Measurements from ENCODE around the gene KLK5. TPM values are rescaled to one million over a fixed set of nuclear protein-coding genes. Genes with fewer than 3 reads are reported as not detected.

KLK5 gene
- total and polyA plus RNA-seq, 2 donors (not counting 1 experiment from before 2014, with no cell fraction given), result not detected

DNA sequence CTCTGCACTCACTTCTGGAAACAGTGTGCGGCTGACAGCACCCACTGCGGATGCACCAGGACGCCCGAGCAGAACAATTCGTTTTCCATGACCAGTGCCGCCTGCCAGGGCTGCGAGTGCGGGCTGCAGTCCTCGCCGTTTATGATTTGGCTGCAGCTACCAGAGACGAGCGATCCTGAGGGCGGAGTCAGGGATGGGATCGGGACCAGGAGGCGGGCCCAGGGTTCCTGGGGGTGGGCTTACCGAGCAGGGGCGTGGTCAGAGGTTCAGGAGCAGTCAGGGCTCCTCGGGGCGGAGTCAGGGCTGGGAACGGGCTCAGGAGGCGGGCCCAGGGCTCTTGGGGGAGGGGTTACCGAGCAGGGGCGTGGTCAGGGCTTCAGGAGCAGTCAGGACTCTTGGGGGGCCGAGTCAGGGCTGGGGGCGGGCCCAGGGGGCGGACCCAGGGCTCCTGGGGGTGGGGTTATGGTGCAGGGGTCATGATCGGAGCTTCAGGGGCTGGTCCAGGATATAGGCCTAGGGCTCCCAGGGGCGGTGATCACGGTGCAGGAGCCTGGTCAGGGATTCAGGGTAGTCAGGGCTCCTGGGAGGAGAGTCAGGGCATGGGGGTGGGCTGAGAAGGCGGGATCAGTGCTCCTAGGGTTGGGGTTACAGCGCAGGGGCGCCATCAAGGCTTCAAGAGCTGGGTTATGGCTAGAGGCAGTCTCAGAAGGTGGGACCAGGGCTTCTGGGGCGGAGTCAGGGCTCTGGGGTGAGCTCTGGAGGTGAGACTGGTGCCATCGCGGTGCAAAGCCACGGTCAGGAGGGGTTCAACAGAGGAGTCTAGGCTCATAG, 43.4 kb downstream of the KLK5 start:
- H3K4me3 Mint-ChIP-seq, result peak overlapping the region; percentile 70
- Histone ChIP-seq H3K9ac (ENCODE audit: low read length) (peak overlapping the region; percentile 39), H3K4me3 (ENCODE audit: control extremely low read depth in 1 of 5, extremely low read depth in 1 of 5, insufficient read depth in 1 of 5, low read depth in 2 of 5, low read length in 4 of 5) (peak overlapping the region in 2 of 5 experiments; percentile 18 to 38), H3K27ac (ENCODE audit: low read length in 2 of 2) (no peak overlapping the region), H3K4me1 (ENCODE audit: control insufficient read depth in 2 of 2, insufficient read depth in 2 of 2, low read length in 2 of 2) (peaks cover 10 to 18% of the 10 kb centered on the region in 2 donors), H3K79me2 (ENCODE audit: control insufficient read depth, insufficient read depth, low read length) (no peaks in the 10 kb centered on the region), H3K27me3 (replicated peaks in 1 of 4; ENCODE audit: control extremely low read depth in 1 of 4, control insufficient read depth in 3 of 4, insufficient read depth in 4 of 4, low read length in 3 of 4) (peaks cover 0 to 63% (median 29%) of the 10 kb centered on the region in 4 experiments), H2AFZ (ENCODE audit: insufficient read depth, low read depth, low read length, poor library complexity, severe bottlenecking) (peak overlapping the region; percentile 32), H3K36me3 (replicated peaks in 1 of 2; ENCODE audit: control extremely low read depth in 1 of 2, control insufficient read depth in 1 of 2, extremely low read depth in 1 of 2, insufficient read depth in 2 of 2, low read length in 1 of 2) (no peaks in the 10 kb centered on the region), H3K4me2 (replicated peaks; ENCODE audit: low read depth, low read length, poor library complexity, severe bottlenecking) (peak overlapping the region; percentile 71), H4K20me1 (ENCODE audit: control insufficient read depth, insufficient read depth, low read length, poor library complexity, severe bottlenecking) (no peaks in the 10 kb centered on the region), H3K9me3 (ENCODE audit: control extremely low read depth in 1 of 3, control insufficient read depth in 2 of 3, insufficient read depth in 1 of 3, low read length in 2 of 3) (peaks cover 0 to 19% (median 0%) of the 10 kb centered on the region in 3 donors)
- H3K9me3 Mint-ChIP-seq (ENCODE audit: insufficient read depth), result no peaks in the 10 kb centered on the region
- 11% methylated on average over 35 of the region's 36 CpGs for WGBS (ENCODE audit: insufficient coverage)
- ChIA-PET POLR2A (no interaction called here), CTCF (interaction anchor here (1.0 kb wide), 1 partner anchor 12 kb away, joined by 3 read pairs; no protein-coding TSS in a partner anchor)
- peaks cover 42% of the 10 kb centered on the region for H3K27me3 Mint-ChIP-seq
- peaks cover 20% of the 10 kb centered on the region for H3K4me1 Mint-ChIP-seq
- TF ChIP-seq, protein P1, sequence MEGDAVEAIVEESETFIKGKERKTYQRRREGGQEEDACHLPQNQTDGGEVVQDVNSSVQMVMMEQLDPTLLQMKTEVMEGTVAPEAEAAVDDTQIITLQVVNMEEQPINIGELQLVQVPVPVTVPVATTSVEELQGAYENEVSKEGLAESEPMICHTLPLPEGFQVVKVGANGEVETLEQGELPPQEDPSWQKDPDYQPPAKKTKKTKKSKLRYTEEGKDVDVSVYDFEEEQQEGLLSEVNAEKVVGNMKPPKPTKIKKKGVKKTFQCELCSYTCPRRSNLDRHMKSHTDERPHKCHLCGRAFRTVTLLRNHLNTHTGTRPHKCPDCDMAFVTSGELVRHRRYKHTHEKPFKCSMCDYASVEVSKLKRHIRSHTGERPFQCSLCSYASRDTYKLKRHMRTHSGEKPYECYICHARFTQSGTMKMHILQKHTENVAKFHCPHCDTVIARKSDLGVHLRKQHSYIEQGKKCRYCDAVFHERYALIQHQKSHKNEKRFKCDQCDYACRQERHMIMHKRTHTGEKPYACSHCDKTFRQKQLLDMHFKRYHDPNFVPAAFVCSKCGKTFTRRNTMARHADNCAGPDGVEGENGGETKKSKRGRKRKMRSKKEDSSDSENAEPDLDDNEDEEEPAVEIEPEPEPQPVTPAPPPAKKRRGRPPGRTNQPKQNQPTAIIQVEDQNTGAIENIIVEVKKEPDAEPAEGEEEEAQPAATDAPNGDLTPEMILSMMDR (IDR thresholded peaks at IDR 0.05), result no peak
- TF ChIP-seq EZH2 (IDR thresholded peaks at IDR 0.05; ENCODE audit: borderline replicate concordance, insufficient read depth, low read depth, low read length, poor library complexity, severe bottlenecking), result no peak
- DNase-seq (peak; percentile 65), ATAC-seq (ENCODE audit: low read depth) (peak; percentile 75)
- intact Hi-C loops (cut with micrococcal nuclease), result no loop called here
- H3K27ac Mint-ChIP-seq, result peak overlapping the region; percentile 29

DNA sequence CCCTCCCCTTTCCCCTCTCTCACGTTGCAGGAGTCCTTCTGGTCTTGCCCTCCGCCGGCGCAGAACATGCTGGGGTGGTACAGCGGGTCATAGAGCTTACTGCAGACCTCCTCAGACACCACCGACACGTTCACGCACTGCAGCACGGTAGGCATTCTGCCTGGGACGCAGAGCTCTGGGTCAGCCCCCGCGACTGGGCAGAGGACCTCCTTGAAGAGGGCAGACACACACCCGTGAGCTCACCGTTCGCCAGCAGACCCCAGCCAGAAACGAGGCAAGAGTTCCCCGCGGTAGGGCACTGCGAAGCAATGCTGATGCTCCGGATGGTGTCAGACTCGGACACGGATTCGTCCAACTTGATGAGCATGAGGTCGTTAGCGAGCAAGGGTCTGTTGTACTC, 44.5 kb downstream of the KLK5 start:
- Mint-ChIP-seq H3K27ac (no peak overlapping the region), H3K27me3 (peaks cover 42% of the 10 kb centered on the region), H3K4me3 (peak overlapping the region; percentile 70), H3K4me1 (peaks cover 20% of the 10 kb centered on the region), H3K9me3 (ENCODE audit: insufficient read depth) (no peaks in the 10 kb centered on the region)
- no peaks in the 10 kb centered on the region for H3K79me2 ChIP-seq (ENCODE audit: control insufficient read depth, insufficient read depth, low read length)
- H3K36me3 ChIP-seq (replicated peaks in 1 of 2; ENCODE audit: control extremely low read depth in 1 of 2, control insufficient read depth in 1 of 2, extremely low read depth in 1 of 2, insufficient read depth in 2 of 2, low read length in 1 of 2), result no peaks in the 10 kb centered on the region
- CTCF ChIA-PET, result interaction anchor here (1.3 kb wide), 1 partner anchor 14 kb away, joined by 6 read pairs; no protein-coding TSS in a partner anchor
- H3K9me3 ChIP-seq (ENCODE audit: control extremely low read depth in 1 of 3, control insufficient read depth in 2 of 3, insufficient read depth in 1 of 3, low read length in 2 of 3), result peaks cover 0 to 19% (median 0%) of the 10 kb centered on the region in 3 donors
- no peaks in the 10 kb centered on the region for H4K20me1 ChIP-seq (ENCODE audit: control insufficient read depth, insufficient read depth, low read length, poor library complexity, severe bottlenecking)
- no peak overlapping the region for H3K4me2 ChIP-seq (replicated peaks; ENCODE audit: low read depth, low read length, poor library complexity, severe bottlenecking)
- H3K9ac ChIP-seq (ENCODE audit: low read length), result no peak overlapping the region
- H3K27ac ChIP-seq (ENCODE audit: low read length in 2 of 2), result no peak overlapping the region
- TF ChIP-seq, protein P1 (IDR thresholded peaks at IDR 0.05), result no peak
- TF ChIP-seq EZH2 (IDR thresholded peaks at IDR 0.05; ENCODE audit: borderline replicate concordance, insufficient read depth, low read depth, low read length, poor library complexity, severe bottlenecking), result no peak
- H3K4me3 ChIP-seq (ENCODE audit: control extremely low read depth in 1 of 5, extremely low read depth in 1 of 5, insufficient read depth in 1 of 5, low read depth in 2 of 5, low read length in 4 of 5), result no peak overlapping the region
- ATAC-seq (ENCODE audit: low read depth) (no peak), DNase-seq (no peak)
- intact Hi-C loops (cut with micrococcal nuclease), result no loop called here
- no peak overlapping the region for H2AFZ ChIP-seq (ENCODE audit: insufficient read depth, low read depth, low read length, poor library complexity, severe bottlenecking)
- WGBS (ENCODE audit: insufficient coverage), result 74% methylated on average over 25 of the region's 25 CpGs
- POLR2A ChIA-PET, result no interaction called here
- peaks cover 0 to 62% (median 29%) of the 10 kb centered on the region in 4 experiments for H3K27me3 ChIP-seq (replicated peaks in 1 of 4; ENCODE audit: control extremely low read depth in 1 of 4, control insufficient read depth in 3 of 4, insufficient read depth in 4 of 4, low read length in 3 of 4)
- H3K4me1 ChIP-seq (ENCODE audit: control insufficient read depth in 2 of 2, insufficient read depth in 2 of 2, low read length in 2 of 2), result peaks cover 10 to 18% of the 10 kb centered on the region in 2 donors
